Psoas muscle (tissue), 8 donors: ENCODE measurements around the gene CYB5R3. TPM values are rescaled to one million over a fixed set of nuclear protein-coding genes. Genes with fewer than 3 reads are reported as not detected.
"Not testable (repeated sequence)": the region's sequence is repeated elsewhere in the genome, so short reads cannot be mapped to it uniquely, and the experiment has no call there.

ENCODE experiments used
- ATAC-seq, 4 donors: fragments of 200-7000 bp; cut with Tn5 transposase; one replicate each; pipeline ENCODE4 v1.9.1; 2020; ENCODE audit warnings: moderate library complexity in 3 of 4, mild to moderate bottlenecking in 2 of 4
- DNase-seq, 2 donors: peaks; one replicate each; pipeline ENCODE4 v3.0.0-alpha.2; 2020
- H3K27ac ChIP-seq: fragments of 200-600 bp; one replicate; pipeline ENCODE4 v1.8.0; 2022
- H3K27me3 ChIP-seq, 3 donors: fragments of 200-600 bp in 1 of 3; one replicate each; pipeline versions ENCODE4 v1.6.1 to v1.8.0; 2013 to 2022; ENCODE audit warnings: low read length in 2 of 3, mild to moderate bottlenecking in 2 of 3, moderate library complexity in 1 of 3; ENCODE audit not compliant: insufficient read depth in 3 of 3
- H3K36me3 ChIP-seq, 2 donors: fragments of 200-600 bp in 1 of 2; one replicate each; pipeline versions ENCODE4 v1.6.1 to v1.8.0; 2013 to 2022; ENCODE audit warnings: low read depth in 1 of 2, mild to moderate bottlenecking in 1 of 2, moderate library complexity in 1 of 2; ENCODE audit not compliant: insufficient read depth in 1 of 2
- H3K4me1 ChIP-seq: fragments of 200-600 bp; one replicate; pipeline ENCODE4 v1.8.0; 2022
- H3K4me3 ChIP-seq: fragments of 200-600 bp; one replicate; pipeline ENCODE4 v1.8.0; 2022; ENCODE audit warnings: mild to moderate bottlenecking
- H3K9me3 ChIP-seq: fragments of 200-600 bp; one replicate; pipeline ENCODE4 v1.8.0; 2022
- WGBS, 3 donors: extraction: QIAGEN DNeasy Blood & Tissue Kit; methylation state at CpG; one replicate each; pipeline versions ENCODE4 v1.1.6 to v1.1.7; 2013; 5-methylcytosine and 5-hydroxymethylcytosine counted together
- intact Hi-C, 2 donors: fragments of 100-400 bp; cut with DNase I; formaldehyde crosslinking; loops; one replicate each; pipeline versions ENCODE4 v1.11.0 to v1.14.2; 2022
- polyA plus RNA-seq, 3 donors: library from polyadenylated mRNA; stranded (reverse); fragments of 200-250 nt; gene quantifications; one replicate each; pipeline ENCODE4 v1.2.3, GENCODE V29; 2013
- total RNA-seq, 4 donors: library from RNA; stranded (reverse); fragmentation: NEBNext Ultra II Directional in 2 of 4; extraction: Animal tissue kit (Norgen Biotek cat#: 25700) in 2 of 4; gene quantifications; one replicate each; pipeline versions ENCODE4 v1.2.1 to v1.2.4, GENCODE V29; 2021 to 2023
- TF ChIP-seq, protein P1 (sequence below): fragments of 200-600 bp; IDR thresholded peaks from one replicate; pipeline ENCODE4 v1.8.0; 2022; ENCODE audit warnings: antibody characterized with exemption
- donor health status: healthy with polysubstance abuse.
- donor health status: DM: no; HTN: no; CAD: no; lungs with moderate emphysema.
- donor health status: Bipolar disorder and iron deficiency.
- donor health status: healthy.
- donor health status: DM: yes; HTN: yes; CAD: no.
- donor health status: DM: no; HTN: no; CAD: no.
- donor health status: DM: no; HTN: no; CAD: no.
- donor health status: DM: yes; HTN: yes; CAD: no.

CYB5R3 gene
- total and polyA plus RNA-seq, 7 donors, result 120 to 230 (median 172) TPM

DNA sequence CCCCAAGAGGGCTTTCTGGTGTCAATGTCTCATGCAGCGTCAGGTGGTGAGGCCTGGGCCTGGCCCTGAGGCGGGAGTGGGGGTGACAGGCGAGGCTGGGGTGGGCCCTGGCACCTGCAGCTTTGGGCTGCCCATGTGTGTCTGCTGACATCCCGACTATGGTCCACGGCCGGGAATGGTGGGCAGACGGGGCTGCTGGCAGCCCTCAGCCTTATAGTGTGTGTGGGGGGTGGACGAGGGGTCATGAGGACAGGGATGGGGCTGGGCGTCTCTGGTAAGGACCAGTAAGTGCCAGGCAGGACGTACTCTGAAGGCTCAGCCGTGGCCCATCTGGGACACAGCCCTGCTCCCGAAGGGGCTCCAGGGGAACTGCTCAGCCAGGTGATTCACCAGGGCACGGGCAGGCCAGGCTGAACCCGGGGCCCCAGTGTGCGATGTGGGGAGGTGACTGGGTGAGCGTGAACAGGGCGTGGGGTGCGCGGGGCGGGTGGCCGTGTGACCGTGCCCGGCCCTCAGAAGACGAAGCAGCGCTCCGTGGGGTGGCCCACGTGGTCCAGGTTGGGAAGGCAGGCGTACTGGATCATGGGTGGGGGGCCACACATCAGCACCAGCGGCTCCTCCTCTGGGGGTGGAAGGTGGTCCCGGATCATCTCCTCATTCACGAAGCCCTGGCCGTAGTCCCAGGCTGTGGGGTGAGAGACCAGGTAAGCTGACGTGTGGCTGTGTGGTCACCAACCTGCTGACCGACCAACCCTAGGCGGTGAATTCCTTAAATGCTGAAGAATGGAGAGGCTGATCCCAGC, 29.7 kb downstream of the CYB5R3 start:
- Histone ChIP-seq H3K4me1 (peaks cover 22% of the 10 kb centered on the region), H3K4me3 (no peak overlapping the region), H3K27ac (peak overlapping the region; percentile 44), H3K27me3 (no peaks in the 10 kb centered on the region), H3K36me3 (peaks cover 0 to 31% of the 10 kb centered on the region in 2 donors), H3K9me3 (no peaks in the 10 kb centered on the region)
- WGBS, 3 donors, result 85 to 92% (median 88%) methylated on average over 34 to 35 of the region's 35 CpGs
- DNase-seq, result no peak
- TF ChIP-seq, protein P1, sequence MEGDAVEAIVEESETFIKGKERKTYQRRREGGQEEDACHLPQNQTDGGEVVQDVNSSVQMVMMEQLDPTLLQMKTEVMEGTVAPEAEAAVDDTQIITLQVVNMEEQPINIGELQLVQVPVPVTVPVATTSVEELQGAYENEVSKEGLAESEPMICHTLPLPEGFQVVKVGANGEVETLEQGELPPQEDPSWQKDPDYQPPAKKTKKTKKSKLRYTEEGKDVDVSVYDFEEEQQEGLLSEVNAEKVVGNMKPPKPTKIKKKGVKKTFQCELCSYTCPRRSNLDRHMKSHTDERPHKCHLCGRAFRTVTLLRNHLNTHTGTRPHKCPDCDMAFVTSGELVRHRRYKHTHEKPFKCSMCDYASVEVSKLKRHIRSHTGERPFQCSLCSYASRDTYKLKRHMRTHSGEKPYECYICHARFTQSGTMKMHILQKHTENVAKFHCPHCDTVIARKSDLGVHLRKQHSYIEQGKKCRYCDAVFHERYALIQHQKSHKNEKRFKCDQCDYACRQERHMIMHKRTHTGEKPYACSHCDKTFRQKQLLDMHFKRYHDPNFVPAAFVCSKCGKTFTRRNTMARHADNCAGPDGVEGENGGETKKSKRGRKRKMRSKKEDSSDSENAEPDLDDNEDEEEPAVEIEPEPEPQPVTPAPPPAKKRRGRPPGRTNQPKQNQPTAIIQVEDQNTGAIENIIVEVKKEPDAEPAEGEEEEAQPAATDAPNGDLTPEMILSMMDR, result no peak
- ATAC-seq, result no peak
- intact Hi-C loops, result loop anchor here (2.0 to 5.0 kb wide), 3 partner anchors 29 to 78 kb away; partner anchors contain the start of gene CYB5R3 (in 1 of the 2)

DNA sequence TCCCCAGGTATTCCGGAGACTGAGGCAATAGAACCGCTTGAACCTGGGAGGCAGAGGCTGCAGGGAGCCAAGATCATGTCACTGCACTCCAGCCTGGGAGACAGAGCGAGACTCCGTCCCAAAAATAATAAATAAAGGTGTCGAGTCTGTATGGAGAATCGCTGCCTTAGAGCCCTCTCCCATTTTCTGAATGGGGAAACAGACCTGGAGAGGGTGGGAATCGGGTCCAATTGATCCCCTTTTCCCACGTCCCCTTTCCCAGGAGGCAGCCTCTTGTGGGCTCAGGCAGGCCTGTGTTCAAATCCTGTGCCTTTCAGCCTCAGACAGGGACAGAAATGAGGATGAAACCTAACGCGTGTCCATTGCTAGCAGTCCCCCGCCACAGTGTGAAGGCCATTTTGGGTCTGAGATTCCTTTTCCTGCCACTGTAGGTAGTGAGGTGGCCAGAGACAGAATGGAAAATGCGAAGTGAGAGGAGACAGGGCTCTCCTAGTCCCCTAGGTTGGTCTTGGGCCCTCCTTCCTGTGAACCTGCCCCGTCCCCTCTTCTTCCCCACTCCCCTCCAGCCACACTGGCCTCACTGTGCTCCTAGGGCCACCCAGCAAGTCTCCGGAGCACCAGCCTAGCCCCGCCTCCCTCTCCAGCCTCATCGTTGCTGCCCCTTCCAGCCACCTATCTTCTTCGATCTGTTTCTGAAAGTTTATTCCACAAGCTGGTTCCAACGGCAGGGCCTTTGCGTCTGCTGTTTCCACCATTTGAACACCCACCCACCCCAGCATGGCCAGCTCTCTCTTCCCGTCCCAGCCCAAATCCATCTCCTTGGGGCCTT, 31.8 kb downstream of the CYB5R3 start:
- DNase-seq, result no peak
- 37 to 65% (median 52%) methylated on average over 20 of the region's 20 CpGs for WGBS, 3 donors
- Histone ChIP-seq H3K27ac (peak overlapping the region; percentile 92), H3K36me3 (peaks cover 0 to 13% of the 10 kb centered on the region in 2 donors), H3K4me3 (no peak overlapping the region), H3K9me3 (no peaks in the 10 kb centered on the region), H3K27me3 (no peaks in the 10 kb centered on the region), H3K4me1 (peaks cover 33% of the 10 kb centered on the region)
- TF ChIP-seq, protein P1, result no peak
- intact Hi-C loops, result loop anchor here (5.0 kb wide), 2 partner anchors 70 to 80 kb away; no protein-coding TSS in a partner anchor
- no peak for ATAC-seq

DNA sequence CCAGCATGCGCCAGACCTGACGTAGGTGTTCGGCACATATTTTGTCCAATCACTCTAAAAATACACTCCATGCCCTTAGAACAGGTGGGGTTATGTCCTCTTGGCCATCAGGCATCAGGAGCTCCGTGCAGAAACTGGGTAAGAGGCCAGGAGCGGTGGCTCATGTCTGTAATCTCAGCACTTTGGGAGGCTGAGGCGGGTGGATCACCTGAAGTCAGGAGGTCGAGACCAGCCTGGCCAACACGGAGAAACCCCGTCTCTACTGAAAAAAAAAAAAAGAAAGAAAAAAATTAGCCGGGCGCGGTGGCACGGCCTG, 33.4 kb downstream of the CYB5R3 start:
- H3K27me3 ChIP-seq, H3K9me3 ChIP-seq: not testable (repeated sequence)
- Histone ChIP-seq H3K4me3 (peak overlapping the region; percentile 96), H3K4me1 (peaks cover 36% of the 10 kb centered on the region), H3K27ac (peak overlapping the region; percentile 92), H3K36me3 (peaks cover 0 to 23% of the 10 kb centered on the region in 2 donors)
- peak; percentile 47 to 77 for DNase-seq
- peak; percentile 22 to 49 (median 36) for ATAC-seq
- 8 to 10% (median 9%) methylated on average over 13 of the region's 13 CpGs for WGBS, 3 donors
- intact Hi-C loops, result loop anchor here (5.0 kb wide), 2 partner anchors 71 to 81 kb away; no protein-coding TSS in a partner anchor

DNA sequence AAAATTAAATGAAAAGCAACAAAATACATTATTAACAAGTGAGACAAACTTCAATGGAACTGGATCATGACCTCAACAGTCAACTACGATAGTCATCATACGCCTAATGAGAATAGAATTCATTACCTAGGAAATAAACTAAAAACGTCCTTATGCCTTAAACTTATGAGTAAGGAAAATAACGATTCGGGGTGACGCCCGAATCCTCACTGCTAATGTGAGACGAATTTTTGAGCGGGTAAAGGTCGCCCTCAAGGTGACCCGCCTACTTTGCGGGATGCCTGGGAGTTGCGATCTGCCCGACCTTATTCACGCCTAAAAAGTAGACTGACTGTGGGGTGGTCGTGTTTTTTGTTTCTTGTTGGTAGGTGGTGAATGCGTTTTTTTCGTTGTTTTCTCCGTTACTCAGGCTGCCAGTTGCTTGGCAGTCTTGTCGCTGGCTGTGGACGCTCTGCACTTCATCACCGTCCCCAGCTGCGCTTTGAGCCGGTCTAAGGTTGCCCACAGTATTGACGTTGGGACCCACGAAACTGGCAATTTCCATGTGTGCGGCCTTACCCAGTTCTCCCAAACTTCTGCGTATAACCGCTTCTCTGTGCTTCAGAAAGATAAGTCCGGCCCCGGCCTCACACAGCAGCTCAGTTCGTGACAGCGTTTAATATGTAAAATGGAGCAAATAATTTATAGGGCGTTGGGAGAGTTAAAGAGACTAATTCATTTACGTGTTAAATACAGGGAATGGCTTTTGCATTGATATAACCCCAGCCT, 33.9 kb downstream of the CYB5R3 start:
- H3K36me3 ChIP-seq, result peaks cover 0 to 23% of the 10 kb centered on the region in 2 donors
- peak overlapping the region; percentile 96 for H3K4me3 ChIP-seq
- H3K4me1 ChIP-seq, result peaks cover 42% of the 10 kb centered on the region
- peak; percentile 72 to 80 (median 76) for ATAC-seq
- peak; percentile 83 to 90 for DNase-seq
- H3K9me3 ChIP-seq, result no peaks in the 10 kb centered on the region
- H3K27ac ChIP-seq, result peak overlapping the region; percentile 92
- WGBS, 3 donors, result 0 to 1% (median 1%) methylated on average over 35 of the region's 35 CpGs
- no peaks in the 10 kb centered on the region for H3K27me3 ChIP-seq
- intact Hi-C loops, result loop anchor here (5.0 kb wide), 2 partner anchors 72 to 82 kb away; no protein-coding TSS in a partner anchor
- TF ChIP-seq, protein P1, result no peak
